Lower leg skin (tissue), 3 donors: ENCODE measurements around the gene LSR.

Source experiments
- CTCF ChIP-seq, 3 donors: fragments of 450-650 bp; IDR thresholded peaks; one replicate each; pipeline ENCODE4 v1.5.1; 2016; ENCODE audit warnings: antibody characterized with exemption in 3 of 3, mild to moderate bottlenecking in 3 of 3, moderate library complexity in 2 of 3
- POLR2A ChIP-seq, 2 donors: fragments of 450-650 bp; IDR thresholded peaks; one replicate each; pipeline ENCODE4 v1.6.1; 2016 to 2017; ENCODE audit warnings: antibody characterized with exemption in 2 of 2, mild to moderate bottlenecking in 1 of 2, moderate library complexity in 1 of 2

DNA sequence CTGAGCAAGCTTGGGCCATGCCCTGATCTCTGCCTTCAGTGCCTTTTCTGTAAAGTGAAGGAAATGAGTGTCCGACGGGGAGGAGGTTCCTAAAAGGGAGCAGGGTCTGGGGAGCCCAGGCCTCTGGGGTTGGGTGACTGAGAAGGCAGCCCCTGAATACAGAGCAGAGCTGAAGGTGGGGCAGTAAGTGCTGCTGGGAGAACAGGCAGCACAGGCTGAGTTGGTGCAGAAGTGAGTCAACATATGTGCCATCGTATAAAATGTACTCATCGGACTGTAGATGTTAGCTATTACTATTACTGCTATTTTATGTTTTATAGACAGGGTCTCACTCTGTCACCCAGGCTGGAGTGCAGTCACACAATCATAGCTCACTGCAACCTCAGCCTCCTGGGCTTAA lies 32.5 kb downstream of the LSR start:
- no peak for TF ChIP-seq POLR2A (IDR thresholded peaks at IDR 0.05)
- no peak for TF ChIP-seq CTCF (IDR thresholded peaks at IDR 0.05)
